Cardiac fibroblast (primary cell): ENCODE measurements around the gene RGS4.

ENCODE experiments used
- DNase-seq, 2 donors: peaks; one replicate each; pipeline versions ENCODE4 v3.0.0 to v3.0.0-alpha.2; 2010; ENCODE audit warnings: low read depth in 2 of 2
- H3K4me3 ChIP-seq, 2 donors: replicated peaks in 1 of 2; 1 replicate in 1 of 2; 2 replicates in 1 of 2; pipeline ENCODE4 v1.5.1; 2011; ENCODE audit warnings: low read depth in 2 of 2, low read length in 2 of 2, mild to moderate bottlenecking in 2 of 2, moderate library complexity in 1 of 2
- TF ChIP-seq, protein P1 (sequence below): IDR thresholded peaks from one replicate; pipeline ENCODE4 v1.5.1; 2011; ENCODE audit warnings: low read depth, mild to moderate bottlenecking, low read length, inconsistent platforms

Gene RGS4

DNA sequence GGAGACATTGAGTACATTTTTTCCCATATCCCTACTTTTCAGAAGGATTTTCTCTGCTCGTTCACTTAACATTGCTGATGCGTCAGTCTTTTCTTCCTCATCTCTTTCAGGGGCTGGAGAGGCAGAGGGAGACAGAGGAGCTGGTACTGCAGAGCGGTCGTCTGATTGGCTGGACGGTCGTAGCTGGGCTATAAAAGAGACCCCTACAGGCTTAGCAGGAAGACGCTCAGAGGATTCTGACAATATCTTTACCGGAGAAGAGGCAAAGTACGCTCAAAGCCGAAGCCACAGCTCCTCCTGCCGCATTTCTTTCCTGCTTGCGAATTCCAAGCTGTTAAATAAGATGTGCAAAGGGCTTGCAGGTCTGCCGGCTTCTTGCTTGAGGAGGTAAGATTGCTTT is at the start of gene RGS4:
Gene RGS4 (plus strand): TSS at position 220 of the 400 bp plus-strand sequence. CDS start 124 bp downstream, at position 344.
- DNase-seq: peak; percentile 99
- peak within 1 kb of the TSS; percentile 57 to 75 for H3K4me3 ChIP-seq
- TF ChIP-seq, protein P1, sequence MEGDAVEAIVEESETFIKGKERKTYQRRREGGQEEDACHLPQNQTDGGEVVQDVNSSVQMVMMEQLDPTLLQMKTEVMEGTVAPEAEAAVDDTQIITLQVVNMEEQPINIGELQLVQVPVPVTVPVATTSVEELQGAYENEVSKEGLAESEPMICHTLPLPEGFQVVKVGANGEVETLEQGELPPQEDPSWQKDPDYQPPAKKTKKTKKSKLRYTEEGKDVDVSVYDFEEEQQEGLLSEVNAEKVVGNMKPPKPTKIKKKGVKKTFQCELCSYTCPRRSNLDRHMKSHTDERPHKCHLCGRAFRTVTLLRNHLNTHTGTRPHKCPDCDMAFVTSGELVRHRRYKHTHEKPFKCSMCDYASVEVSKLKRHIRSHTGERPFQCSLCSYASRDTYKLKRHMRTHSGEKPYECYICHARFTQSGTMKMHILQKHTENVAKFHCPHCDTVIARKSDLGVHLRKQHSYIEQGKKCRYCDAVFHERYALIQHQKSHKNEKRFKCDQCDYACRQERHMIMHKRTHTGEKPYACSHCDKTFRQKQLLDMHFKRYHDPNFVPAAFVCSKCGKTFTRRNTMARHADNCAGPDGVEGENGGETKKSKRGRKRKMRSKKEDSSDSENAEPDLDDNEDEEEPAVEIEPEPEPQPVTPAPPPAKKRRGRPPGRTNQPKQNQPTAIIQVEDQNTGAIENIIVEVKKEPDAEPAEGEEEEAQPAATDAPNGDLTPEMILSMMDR: peak; percentile 71

DNA sequence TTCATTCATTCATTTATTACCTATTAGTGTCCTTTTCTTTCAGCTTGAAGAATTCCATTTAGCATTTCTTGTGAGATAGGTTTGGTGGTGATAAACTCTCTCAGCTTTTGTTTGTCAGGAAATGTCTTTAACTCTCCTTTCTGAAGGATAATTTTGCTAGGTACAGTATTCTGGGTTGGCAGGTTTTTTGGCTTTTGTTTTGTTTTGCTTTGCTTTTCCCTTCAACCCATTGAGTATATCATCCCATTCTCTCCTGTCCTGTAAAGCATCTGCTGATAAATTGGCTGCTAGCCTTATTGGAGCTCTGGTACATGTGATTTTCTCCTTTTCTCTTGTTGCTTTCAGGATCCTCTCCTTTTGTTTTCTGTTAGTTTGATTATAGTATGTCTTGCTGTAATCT is 47.0 kb upstream of the RGS4 start:
- H3K4me3 ChIP-seq: no peak overlapping the region
- TF ChIP-seq, protein P1: no peak
- DNase-seq: no peak

DNA sequence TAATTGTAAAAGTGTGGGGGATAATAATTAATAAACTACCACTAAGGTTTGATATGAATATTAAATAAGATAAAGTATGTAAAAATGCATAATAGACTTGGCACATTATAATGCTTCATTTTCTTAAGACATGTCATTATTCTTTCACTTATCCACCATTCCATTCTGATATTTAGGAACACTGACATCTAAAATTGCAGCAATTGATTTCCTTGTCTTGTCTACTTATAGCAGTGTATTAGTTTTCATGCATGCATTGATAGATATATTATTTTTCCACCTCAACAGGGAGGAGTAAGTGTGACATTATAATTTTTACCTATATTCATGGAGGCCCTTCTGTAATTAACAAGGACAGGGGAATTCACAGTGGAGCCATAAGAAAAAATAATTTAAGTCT is 41.6 kb upstream of the RGS4 start:
- H3K4me3 ChIP-seq: no peak overlapping the region
- TF ChIP-seq, protein P1: no peak
- DNase-seq: no peak

DNA sequence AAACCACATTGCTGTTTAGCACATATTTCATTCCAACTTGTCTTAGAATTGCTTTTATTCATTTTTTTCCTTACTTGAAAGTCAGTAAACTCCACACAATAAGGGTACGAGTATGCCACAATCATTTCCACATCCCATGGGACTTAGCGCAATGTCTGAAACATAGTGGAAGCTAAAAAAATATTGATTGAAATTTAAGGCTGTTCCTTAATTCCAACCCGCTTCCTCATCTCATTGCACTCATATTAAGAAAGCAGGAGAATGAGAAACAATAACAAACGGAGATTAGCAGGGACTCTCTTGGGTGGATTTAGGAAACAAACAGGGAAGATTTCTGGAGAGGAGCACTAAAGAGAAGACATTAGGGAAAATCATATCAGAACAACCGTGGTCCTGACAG is 39.3 kb upstream of the RGS4 start:
- peak in 1 of 2 donors; percentile 19 for DNase-seq
- TF ChIP-seq, protein P1: no peak
- no peak overlapping the region for H3K4me3 ChIP-seq

DNA sequence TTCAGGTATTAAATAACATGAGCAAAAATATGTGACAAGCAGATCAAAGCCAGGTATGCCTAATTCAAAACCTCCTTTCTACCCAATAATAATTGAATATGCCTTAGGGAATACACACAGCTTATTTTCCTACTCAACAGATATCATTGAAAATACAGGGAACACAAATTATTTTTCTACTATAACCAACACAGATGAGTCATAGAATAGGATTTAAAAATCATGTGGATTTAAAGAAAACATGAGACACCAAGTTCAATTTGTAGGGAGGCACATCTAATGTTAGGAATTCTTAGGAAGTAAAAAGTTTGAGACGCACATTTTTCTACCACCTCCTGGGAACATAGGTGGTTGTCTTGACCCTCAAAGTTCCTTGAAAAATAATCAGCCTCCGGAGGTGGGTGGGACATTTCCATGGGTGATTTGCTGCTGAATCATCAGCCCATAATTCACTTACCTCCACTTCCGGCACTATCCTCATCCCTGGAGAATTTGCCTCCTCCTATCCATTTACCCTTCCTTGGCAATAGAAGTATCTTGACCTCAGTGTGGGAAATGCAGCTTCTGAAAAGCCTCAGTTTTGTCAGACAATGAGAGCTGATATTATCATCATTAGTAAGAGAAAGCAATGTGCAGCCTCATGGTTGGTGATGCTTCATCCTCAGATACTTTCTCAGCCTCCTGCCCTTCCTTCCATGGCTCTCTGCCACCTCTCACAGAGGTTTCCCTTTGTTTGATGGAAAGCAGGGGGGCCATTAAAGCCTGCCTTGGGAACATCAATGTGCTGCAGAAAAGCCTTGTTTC is 33.5 kb upstream of the RGS4 start:
- peak; percentile 74 to 97 for DNase-seq
- H3K4me3 ChIP-seq: no peak overlapping the region
- TF ChIP-seq, protein P1: no peak

DNA sequence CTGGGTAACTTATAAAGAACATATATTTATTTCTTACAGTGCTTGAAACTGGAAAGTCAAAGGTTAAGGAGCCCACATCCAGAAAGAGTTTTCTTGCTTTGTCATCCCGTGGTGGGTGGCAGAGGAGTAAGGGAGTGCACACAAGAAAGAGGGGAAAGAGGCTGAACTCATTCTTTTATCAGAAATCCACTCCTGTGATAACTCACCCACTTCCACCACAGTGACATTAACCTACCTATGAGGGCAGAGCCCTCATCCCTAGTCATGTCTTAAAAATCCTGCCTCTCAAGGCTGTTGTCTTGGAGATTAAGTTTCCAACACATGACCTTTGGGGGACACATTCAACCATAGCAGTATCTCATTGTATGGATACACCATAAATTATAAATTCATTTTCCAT is 32.5 kb upstream of the RGS4 start:
- peak in 1 of 2 donors; percentile 18 for DNase-seq
- H3K4me3 ChIP-seq: no peak overlapping the region
- TF ChIP-seq, protein P1: no peak
